ENCODE results near the gene HOXA5.

- TF ChIP-seq PATZ1 (CRISPR knock-in tag; IDR thresholded peaks at IDR 0.05; ENCODE audit: borderline replicate concordance) (no peak), RARB (CRISPR knock-in tag; IDR thresholded peaks at IDR 0.05) (no peak), ZNF565 (CRISPR knock-in tag; conservative IDR thresholded peaks at IDR 0.05; ENCODE audit: low read depth) (no peak), BACH2 (CRISPR knock-in tag; IDR thresholded peaks at IDR 0.05; ENCODE audit: borderline replicate concordance) (no peak), TOX (CRISPR knock-in tag; IDR thresholded peaks at IDR 0.05; ENCODE audit: borderline replicate concordance) (no peak), ZFP30 (CRISPR knock-in tag; IDR thresholded peaks at IDR 0.05) (no peak), CSRNP3 (CRISPR knock-in tag; IDR thresholded peaks at IDR 0.05) (no peak), ARNTL (CRISPR knock-in tag; IDR thresholded peaks at IDR 0.05; ENCODE audit: borderline replicate concordance, low read depth) (no peak)
Observed at GRCh38 chr7:27108390-27109127, 34.9 kb downstream of the HOXA5 start.
